K562 (cell line): Measurements from ENCODE around the gene BARHL2. TPM values are rescaled to one million over a fixed set of nuclear protein-coding genes. Genes with fewer than 3 reads are reported as not detected.

Source experiments
- ATAC-seq: fragments of 200-7000 bp; cut with Tn5 transposase; 3 replicates; pipeline ENCODE4 v1.9.1; 2020; ENCODE audit warnings: moderate library complexity
- BruUV-seq: library from RNA; stranded (reverse); fragments of 400-500 nt; replicated peaks from 2 replicates; lab custom pipeline; 2021; lab: Mats Ljungman, UMichigan
- CTCF ChIA-PET: fragments of 300-600 bp; formaldehyde crosslinking; extraction: SDS; loops from one replicate; lab custom pipeline; 2021; ENCODE audit warnings: low intra/inter-chr PET ratio; lab: Yijun Ruan, JAX
- POLR2A ChIA-PET: fragments of 300-600, 350-650 bp; sonication (Branson Sonifier 250); formaldehyde crosslinking; extraction: SDS; loops from one replicate; lab custom pipeline; 2021; ENCODE audit warnings: antibody characterized with exemption, inconsistent platforms; lab: Yijun Ruan, JAX
- DNase-seq, 4 experiments: peaks; one replicate each; pipeline versions ENCODE4 v3.0.0 to v3.0.0-alpha.2; 2011 to 2018; ENCODE audit warnings: low spot score in 3 of 4, mixed read lengths in 3 of 4; ENCODE audit errors: extremely low read depth in 1 of 4
- FAIRE-seq: peaks from 2 replicates; lab custom pipeline; 2011; peaks lifted over from hg19 to GRCh38; lab: Jason Lieb, UNC
- H2AFZ ChIP-seq: 2 replicates; pipeline ENCODE4 v1.6.0; 2011; ENCODE audit warnings: low read depth, low read length, control low read depth, inconsistent platforms
- H3K27ac ChIP-seq: fragments of 200-600 bp; 3 replicates; pipeline ENCODE4 v1.8.0; 2011; ENCODE audit warnings: low read depth, mild to moderate bottlenecking, control low read depth, inconsistent platforms, low read length, moderate library complexity, mixed read lengths; ENCODE audit errors: extremely low read depth
- H3K27me3 ChIP-seq, 2 experiments: fragments of 300-600 bp in 1 of 2; 2 replicates in 1 of 2; 3 replicates in 1 of 2; pipeline versions ENCODE4 v1.6.0 to v1.8.0; 2011; ENCODE audit warnings: inconsistent platforms in 2 of 2, low read length in 2 of 2, mild to moderate bottlenecking in 1 of 2, mixed read lengths in 1 of 2, moderate library complexity in 1 of 2; ENCODE audit not compliant: control insufficient read depth in 2 of 2, insufficient read depth in 2 of 2
- H3K36me3 ChIP-seq: fragments of 300-600 bp; 3 replicates; pipeline ENCODE4 v1.8.0; 2011; ENCODE audit warnings: mild to moderate bottlenecking, low read length, inconsistent platforms; ENCODE audit not compliant: control insufficient read depth, insufficient read depth
- H3K4me1 ChIP-seq, 2 experiments: fragments of 200-600 bp in 1 of 2; replicated peaks in 1 of 2; 2 replicates in 1 of 2; 3 replicates in 1 of 2; pipeline versions ENCODE4 v1.5.1 to v1.8.0; 2011; ENCODE audit warnings: inconsistent platforms in 2 of 2, low read length in 2 of 2, mild to moderate bottlenecking in 1 of 2, mixed read lengths in 1 of 2, moderate library complexity in 1 of 2; ENCODE audit not compliant: control insufficient read depth in 2 of 2, insufficient read depth in 2 of 2
- H3K4me2 ChIP-seq: 2 replicates; pipeline ENCODE4 v1.6.1; 2011; ENCODE audit warnings: low read length, control low read depth, inconsistent platforms, mixed read lengths; ENCODE audit not compliant: insufficient read depth
- H3K4me3 ChIP-seq: fragments of 200-600 bp; sonication (generic), shearing (Covaris generic); 2 replicates; pipeline ENCODE4 v1.5.1; 2016; ENCODE audit warnings: control low read depth, inconsistent platforms
- H3K79me2 ChIP-seq: fragments of 200-600 bp; 3 replicates; pipeline ENCODE4 v1.8.0; 2011; ENCODE audit warnings: low read length, inconsistent platforms; ENCODE audit not compliant: control insufficient read depth, insufficient read depth
- H3K9ac ChIP-seq, 2 experiments: 2 replicates each; pipeline versions ENCODE4 v1.6.0 to v1.6.1; 2011; ENCODE audit warnings: low read depth in 2 of 2, low read length in 2 of 2, control low read depth in 1 of 2, inconsistent platforms in 1 of 2, mild to moderate bottlenecking in 1 of 2, mixed read lengths in 1 of 2; ENCODE audit not compliant: insufficient read depth in 1 of 2
- H3K9me1 ChIP-seq: one replicate; pipeline ENCODE4 v1.6.0; 2011; ENCODE audit warnings: inconsistent platforms, mild to moderate bottlenecking, low read length, moderate library complexity; ENCODE audit not compliant: control insufficient read depth, insufficient read depth
- H3K9me3 ChIP-seq: replicated peaks from 2 replicates; pipeline ENCODE4 v1.5.1; 2011; ENCODE audit warnings: low read depth, low read length, inconsistent platforms; ENCODE audit not compliant: control insufficient read depth, insufficient read depth
- H4K20me1 ChIP-seq: replicated peaks from 2 replicates; pipeline ENCODE4 v1.6.1; 2011; ENCODE audit warnings: low read length, inconsistent platforms, mixed read lengths; ENCODE audit not compliant: control insufficient read depth, insufficient read depth
- NR4A1 ChIP-seq, 2 experiments: fragments of 250-450 bp in 1 of 2; fragments of 450-650 bp in 1 of 2; sonication (Bioruptor Pico) in 1 of 2; IDR thresholded peaks; 2 replicates each; pipeline versions ENCODE4 v1.4.0 to v1.6.1; 2016 to 2020; ENCODE audit warnings: mild to moderate bottlenecking in 2 of 2, missing compliant biosample characterization in 1 of 2, missing genetic modification characterization in 1 of 2, moderate library complexity in 1 of 2
- PHTF2 ChIP-seq: fragments of 250-450 bp; sonication (Bioruptor Pico); IDR thresholded peaks from 2 replicates; pipeline ENCODE4 v1.5.0; 2021; ENCODE audit warnings: mild to moderate bottlenecking
- POLR2AphosphoS5 ChIP-seq: IDR thresholded peaks from 2 replicates; pipeline ENCODE4 v1.6.1; 2011; ENCODE audit warnings: mild to moderate bottlenecking, low read depth, low read length, moderate library complexity; ENCODE audit not compliant: control insufficient read depth, insufficient read depth
- RBM14 ChIP-seq: fragments of 200-400 bp; formaldehyde crosslinking; IDR thresholded peaks from 2 replicates; pipeline ENCODE4 v1.6.1; 2018; ENCODE audit warnings: low read depth, mild to moderate bottlenecking, low read length, moderate library complexity, borderline replicate concordance; ENCODE audit not compliant: insufficient read depth
- SMARCC2 ChIP-seq: fragments of 450-650 bp; IDR thresholded peaks from 2 replicates; pipeline ENCODE4 v1.6.1; 2017; ENCODE audit warnings: antibody characterized with exemption, moderate library complexity, mild to moderate bottlenecking, low read depth
- SPI1 ChIP-seq: IDR thresholded peaks from 2 replicates; pipeline ENCODE4 v1.6.1; 2011; ENCODE audit warnings: low read depth, low read length, control low read depth, borderline replicate concordance
- ZBTB1 ChIP-seq: sonication (generic); formaldehyde crosslinking; IDR thresholded peaks from 2 replicates; pipeline ENCODE4 v1.8.1; 2023; ENCODE audit warnings: missing genetic modification reagents, low read depth, mild to moderate bottlenecking, borderline replicate concordance
- ZEB2 ChIP-seq: fragments of 450-650 bp; IDR thresholded peaks from 2 replicates; pipeline ENCODE4 v1.6.1; 2016
- WGBS: fragments of 100-300 bp; shearing (Covaris generic); methylation state at CpG from one replicate; pipeline ENCODE4 v1.1.6; 2016; ENCODE audit warnings: low coverage, mixed read lengths; ENCODE audit not compliant: insufficient coverage; ENCODE audit errors: missing lambda C conversion rate; 5-methylcytosine and 5-hydroxymethylcytosine counted together
- in situ Hi-C: fragments of 300-500 bp; cut with MboI; formaldehyde crosslinking; loops from 4 replicates; pipeline ENCODE4 v1.15.0; 2018; ENCODE audit warnings: inconsistent platforms, mixed read lengths
- intact Hi-C: fragments of 100-400 bp; cut with micrococcal nuclease; formaldehyde crosslinking; loops from 2 replicates; pipeline ENCODE4 v1.14.2; 2022
- polyA plus RNA-seq, 8 experiments: library from polyadenylated mRNA; depleted of rRNA in 4 of 8; stranded (reverse) in 5 of 8; unstranded in 3 of 8; fragments of >200 nt; fragmentation: Nextera tagmentation in 2 of 8; fragmentation: Illumina TruSeq in 1 of 8; extraction: Ambion mirVana in 2 of 8; extraction: Trizol in 1 of 8; gene quantifications; 2 replicates each; pipeline versions ENCODE4 v1.2.1 to v1.2.3, GENCODE V29; 2011 to 2014; ENCODE audit warnings: inconsistent platforms in 1 of 8, missing spikeins in 1 of 8
- total RNA-seq, 7 experiments: library from RNA; depleted of rRNA in 6 of 7; stranded (reverse); fragments of >200 nt in 6 of 7; fragmentation: Illumina TruSeq in 2 of 7; extraction: Trizol in 2 of 7; gene quantifications; 2 replicates each; pipeline versions ENCODE4 v1.2.1 to v1.2.3, GENCODE V29; 2011 to 2021; ENCODE audit warnings: low replicate concordance in 1 of 7

Gene BARHL2
- total and polyA plus RNA-seq, 9 of the 15 experiments (the other 6 are each of a cell fraction or from before 2014, with no cell fraction given) = 0.06 to 0.11 (median 0.09) TPM; not detected in 6

- no peak for TF ChIP-seq RBM14
Measured at GRCh38 chr1:90694846-90695245, 22.3 kb downstream of the BARHL2 start (continued).

GRCh38 chr1:90687747-90688146, 29.4 kb downstream of the BARHL2 start:
- Histone ChIP-seq H3K4me1 (no peaks in the 10 kb centered on the region), H3K9me3 (no peaks in the 10 kb centered on the region), H3K9ac (no peak overlapping the region), H3K4me3 (no peak overlapping the region), H3K27me3 (no peaks in the 10 kb centered on the region; a peak in 1 of 5 replicates), H4K20me1 (no peaks in the 10 kb centered on the region), H2AFZ (no peak overlapping the region), H3K4me2 (no peak overlapping the region), H3K79me2 (no peaks in the 10 kb centered on the region), H3K9me1 (no peaks in the 10 kb centered on the region), H3K36me3 (no peaks in the 10 kb centered on the region), H3K27ac (no peak overlapping the region)
- in situ Hi-C loops = no loop called here
- intact Hi-C loops = no loop called here
- ChIA-PET CTCF (no interaction called here), POLR2A (no interaction called here)
- BruUV-seq = no TSS peak
- no peak for FAIRE-seq
- WGBS = 7% methylated on average over 3 of the region's 3 CpGs
- DNase-seq = no peak
- TF ChIP-seq ZBTB1 (CRISPR knock-in tag) (no peak), SPI1 (no peak), SMARCC2 (no peak), ZEB2 (no peak), PHTF2 (no peak), POLR2AphosphoS5 (no peak), NR4A1 (CRISPR knock-in tag; IDR thresholded peaks at IDR 0.05) (no peak), NR4A1 (tag; IDR thresholded peaks at IDR 0.05) (no peak)
- ATAC-seq = no peak
